Fibroblast of lung (primary cell): ENCODE measurements around the gene GNPTG.

Source experiments
- CTCF ChIP-seq, 2 donors: IDR thresholded peaks in 1 of 2; conservative IDR thresholded peaks in 1 of 2; 1 replicate in 1 of 2; 2 replicates in 1 of 2; pipeline ENCODE4 v1.5.1; 2011 to 2012; ENCODE audit warnings: low read length in 2 of 2, control low read depth in 1 of 2, inconsistent platforms in 1 of 2, low read depth in 1 of 2, mild to moderate bottlenecking in 1 of 2
- EZH2 ChIP-seq: IDR thresholded peaks from 2 replicates; pipeline ENCODE4 v1.5.1; 2012; ENCODE audit warnings: low read length, control low read depth, mild to moderate bottlenecking; ENCODE audit errors: missing control alignments

DNA sequence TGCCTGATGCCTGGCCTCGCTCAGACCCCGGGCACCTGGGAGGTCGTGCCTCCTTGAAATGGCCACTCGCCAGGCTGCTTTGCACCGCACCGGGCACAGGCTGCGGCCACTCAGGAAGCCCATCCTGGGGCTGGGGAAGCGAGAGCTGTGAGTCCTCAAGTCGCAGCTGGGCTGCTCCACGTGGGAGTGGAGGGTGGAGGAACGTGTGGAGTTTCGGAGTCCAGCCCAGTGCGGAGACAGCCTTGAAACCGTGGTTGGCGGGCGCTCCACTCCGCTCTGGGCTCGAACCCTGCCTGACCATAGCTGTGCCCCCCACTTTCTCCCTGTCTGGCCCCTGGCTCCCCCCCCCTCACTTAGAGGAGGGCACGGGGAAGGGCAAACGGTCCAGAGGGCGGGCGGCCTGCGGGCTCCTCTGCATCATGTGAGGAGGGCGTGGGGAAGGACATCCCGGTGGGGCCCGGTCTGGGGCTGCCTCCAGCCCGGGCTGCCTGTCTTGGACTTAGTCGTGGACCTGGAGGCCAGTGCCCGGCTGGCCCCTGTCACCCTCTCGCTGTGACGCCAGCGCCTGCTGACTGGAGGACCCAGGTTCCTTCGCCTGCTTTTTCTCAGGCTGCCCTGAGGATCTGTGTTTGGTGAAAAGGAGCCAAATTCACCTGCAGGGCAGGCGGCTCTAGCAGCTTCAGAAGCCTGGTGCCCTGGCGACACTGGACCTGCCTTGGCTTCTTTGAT is 39.8 kb upstream of the GNPTG start:
- TF ChIP-seq EZH2 (no peak), CTCF (conservative IDR thresholded peaks at IDR 0.05 in 1 of 2, IDR thresholded peaks at IDR 0.05 in 1 of 2; ENCODE audit: low read depth in 1 of 2, low read length in 2 of 2) (no peak)
